ENCODE data around the gene TOP1. TPM values are rescaled to one million over a fixed set of nuclear protein-coding genes. Genes with fewer than 3 reads are reported as not detected.

TOP1 gene
- total RNA-seq, 1 experiment from 2014 or later: 125 TPM

DNA sequence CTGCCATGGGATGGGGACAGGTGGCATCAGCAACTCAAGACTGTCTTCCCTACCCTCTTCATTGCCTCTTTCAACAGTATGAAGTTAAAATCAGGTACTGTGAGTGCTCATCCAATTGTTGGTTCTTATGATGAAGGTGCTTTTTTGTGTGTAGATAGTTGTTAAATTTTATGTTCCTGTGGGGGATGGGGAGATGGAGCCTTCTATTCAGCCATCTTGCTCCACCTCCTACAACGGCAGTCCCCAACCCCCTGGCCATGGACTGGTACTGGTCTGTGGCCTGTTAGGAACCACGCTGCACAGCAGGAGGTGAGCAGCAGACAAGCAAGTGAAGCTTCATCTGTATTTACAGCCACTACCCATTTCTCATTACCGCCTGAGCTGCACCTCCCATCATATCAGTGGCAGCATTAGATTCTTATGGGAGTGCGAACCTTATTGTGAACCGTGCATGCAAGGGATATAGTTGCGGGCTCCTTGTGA lies 47.8 kb upstream of the TOP1 start:
- intact Hi-C loops (cut with micrococcal nuclease; ENCODE audit: unreplicated experiment): no loop called here
- DNase-seq (ENCODE audit: low spot score): no peak
- BruUV-seq (replicated peaks): no TSS peak
- H3K27ac ChIP-seq (ENCODE audit: low read depth, low read length, poor library complexity, severe bottlenecking): no peak overlapping the region
- POLR2A ChIA-PET (ENCODE audit: low non-redundant PET): no interaction called here
- no peak for TF ChIP-seq EZH2 (IDR thresholded peaks at IDR 0.05; ENCODE audit: borderline replicate concordance, low read depth, low read length, poor library complexity, severe bottlenecking)
- TF ChIP-seq, protein P1, sequence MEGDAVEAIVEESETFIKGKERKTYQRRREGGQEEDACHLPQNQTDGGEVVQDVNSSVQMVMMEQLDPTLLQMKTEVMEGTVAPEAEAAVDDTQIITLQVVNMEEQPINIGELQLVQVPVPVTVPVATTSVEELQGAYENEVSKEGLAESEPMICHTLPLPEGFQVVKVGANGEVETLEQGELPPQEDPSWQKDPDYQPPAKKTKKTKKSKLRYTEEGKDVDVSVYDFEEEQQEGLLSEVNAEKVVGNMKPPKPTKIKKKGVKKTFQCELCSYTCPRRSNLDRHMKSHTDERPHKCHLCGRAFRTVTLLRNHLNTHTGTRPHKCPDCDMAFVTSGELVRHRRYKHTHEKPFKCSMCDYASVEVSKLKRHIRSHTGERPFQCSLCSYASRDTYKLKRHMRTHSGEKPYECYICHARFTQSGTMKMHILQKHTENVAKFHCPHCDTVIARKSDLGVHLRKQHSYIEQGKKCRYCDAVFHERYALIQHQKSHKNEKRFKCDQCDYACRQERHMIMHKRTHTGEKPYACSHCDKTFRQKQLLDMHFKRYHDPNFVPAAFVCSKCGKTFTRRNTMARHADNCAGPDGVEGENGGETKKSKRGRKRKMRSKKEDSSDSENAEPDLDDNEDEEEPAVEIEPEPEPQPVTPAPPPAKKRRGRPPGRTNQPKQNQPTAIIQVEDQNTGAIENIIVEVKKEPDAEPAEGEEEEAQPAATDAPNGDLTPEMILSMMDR (conservative IDR thresholded peaks at IDR 0.05; ENCODE audit: low read depth, low read length): no peak
- H3K36me3 ChIP-seq (ENCODE audit: insufficient read depth, low read length, poor library complexity, severe bottlenecking): no peaks in the 10 kb centered on the region
- H3K4me3 ChIP-seq (ENCODE audit: low read depth, low read length, poor library complexity, severe bottlenecking): no peak overlapping the region
- peaks cover 15% of the 10 kb centered on the region for H3K9me3 ChIP-seq (ENCODE audit: low read depth, low read length, poor library complexity, severe bottlenecking)
- CTCF ChIA-PET: interaction anchor here (0.6 kb wide), 1 partner anchor 69 kb away, joined by 3 read pairs; no protein-coding TSS in a partner anchor
- H3K27me3 ChIP-seq (replicated peaks; ENCODE audit: insufficient read depth, low read depth, low read length, poor library complexity): no peaks in the 10 kb centered on the region
- H3K4me1 ChIP-seq (ENCODE audit: insufficient read depth, low read length, poor library complexity, severe bottlenecking): no peaks in the 10 kb centered on the region

DNA sequence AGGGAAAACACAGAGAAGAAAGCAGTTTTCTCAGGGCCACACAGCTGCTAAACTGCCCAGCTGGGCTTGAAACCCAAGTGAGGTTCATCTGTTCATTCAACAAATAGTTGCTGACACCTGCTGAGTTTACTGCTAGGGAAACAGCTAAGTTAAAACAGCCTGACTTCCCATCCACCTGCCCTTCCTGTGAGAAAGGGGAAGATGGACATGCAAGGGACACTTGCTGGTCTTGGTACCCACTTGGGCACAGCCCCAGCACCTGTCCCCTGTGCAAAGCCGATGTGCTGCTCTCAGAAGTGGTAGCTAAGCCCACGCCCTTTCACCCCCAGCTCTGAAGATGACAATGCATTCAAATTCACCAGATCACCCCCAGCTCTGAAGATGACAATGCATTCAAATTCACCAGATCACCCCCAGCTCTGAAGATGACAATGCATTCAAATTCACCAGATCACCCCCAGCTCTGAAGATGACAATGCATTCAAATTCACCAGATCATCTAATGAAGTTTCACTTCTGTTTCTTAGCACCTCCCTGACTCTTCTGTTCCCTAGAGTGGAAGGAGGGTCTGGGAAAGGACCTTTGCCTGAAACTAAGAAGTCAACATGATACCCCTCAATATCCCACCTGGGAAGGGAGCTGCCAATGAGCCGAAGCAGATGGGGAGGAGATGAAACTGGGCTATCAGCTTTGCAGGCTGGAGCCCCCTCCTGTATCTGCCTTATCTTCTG lies 46.0 kb upstream of the TOP1 start:
- TF ChIP-seq EZH2 (IDR thresholded peaks at IDR 0.05; ENCODE audit: borderline replicate concordance, low read depth, low read length, poor library complexity, severe bottlenecking): no peak
- TF ChIP-seq, protein P1 (conservative IDR thresholded peaks at IDR 0.05; ENCODE audit: low read depth, low read length): no peak
- H3K4me3 ChIP-seq (ENCODE audit: low read depth, low read length, poor library complexity, severe bottlenecking): no peak overlapping the region
- H3K36me3 ChIP-seq (ENCODE audit: insufficient read depth, low read length, poor library complexity, severe bottlenecking): no peaks in the 10 kb centered on the region
- H3K27me3 ChIP-seq (replicated peaks; ENCODE audit: insufficient read depth, low read depth, low read length, poor library complexity): no peaks in the 10 kb centered on the region
- no TSS peak for BruUV-seq (replicated peaks)
- H3K4me1 ChIP-seq (ENCODE audit: insufficient read depth, low read length, poor library complexity, severe bottlenecking): no peaks in the 10 kb centered on the region
- ChIA-PET CTCF (interaction anchor here (0.8 kb wide), 1 partner anchor 187 kb away, joined by 3 read pairs; no protein-coding TSS in a partner anchor), POLR2A (ENCODE audit: low non-redundant PET) (interaction anchor here (0.6 kb wide), 1 partner anchor 898 kb away, joined by 3 read pairs; no protein-coding TSS in a partner anchor)
- intact Hi-C loops (cut with micrococcal nuclease; ENCODE audit: unreplicated experiment): no loop called here
- DNase-seq (ENCODE audit: low spot score): no peak
- H3K27ac ChIP-seq (ENCODE audit: low read depth, low read length, poor library complexity, severe bottlenecking): no peak overlapping the region
- peaks cover 6% of the 10 kb centered on the region for H3K9me3 ChIP-seq (ENCODE audit: low read depth, low read length, poor library complexity, severe bottlenecking)

GRCh38 chr20:40983898-40984297 lies 44.7 kb upstream of the TOP1 start:
- H3K9me3 ChIP-seq (ENCODE audit: low read depth, low read length, poor library complexity, severe bottlenecking): no peaks in the 10 kb centered on the region
- no peak overlapping the region for H3K27ac ChIP-seq (ENCODE audit: low read depth, low read length, poor library complexity, severe bottlenecking)
- intact Hi-C loops (cut with micrococcal nuclease; ENCODE audit: unreplicated experiment): no loop called here
- POLR2A ChIA-PET (ENCODE audit: low non-redundant PET): no interaction called here
- TF ChIP-seq EZH2 (IDR thresholded peaks at IDR 0.05; ENCODE audit: borderline replicate concordance, low read depth, low read length, poor library complexity, severe bottlenecking): no peak
- TF ChIP-seq, protein P1 (conservative IDR thresholded peaks at IDR 0.05; ENCODE audit: low read depth, low read length): no peak
- no peak overlapping the region for H3K4me3 ChIP-seq (ENCODE audit: low read depth, low read length, poor library complexity, severe bottlenecking)
- no peaks in the 10 kb centered on the region for H3K36me3 ChIP-seq (ENCODE audit: insufficient read depth, low read length, poor library complexity, severe bottlenecking)
- no peak for DNase-seq (ENCODE audit: low spot score)
- no TSS peak for BruUV-seq (replicated peaks)
- no peaks in the 10 kb centered on the region for H3K27me3 ChIP-seq (replicated peaks; ENCODE audit: insufficient read depth, low read depth, low read length, poor library complexity)
- H3K4me1 ChIP-seq (ENCODE audit: insufficient read depth, low read length, poor library complexity, severe bottlenecking): no peaks in the 10 kb centered on the region
- CTCF ChIA-PET: interaction anchor here (0.9 kb wide), 2 partner anchors 98 to 151 kb away, joined by 3 read pairs; no protein-coding TSS in a partner anchor
